Fibroblast of mammary gland (primary cell): ENCODE measurements around the gene LCP2.

Experiments used
- DNase-seq: peaks from one replicate; pipeline ENCODE4 v3.0.0-alpha.2; 2010; ENCODE audit warnings: low read depth
- H3K4me3 ChIP-seq: 2 replicates; pipeline ENCODE4 v1.5.1; 2011; ENCODE audit warnings: low read depth, mild to moderate bottlenecking, low read length, moderate library complexity; ENCODE audit not compliant: control insufficient read depth
- CTCF ChIP-seq: conservative IDR thresholded peaks from 2 replicates; pipeline ENCODE4 v1.5.1; 2011; ENCODE audit warnings: low read depth, low read length, inconsistent platforms; ENCODE audit not compliant: control insufficient read depth, insufficient read depth

Gene LCP2

GRCh38 chr5:170333161-170333910 is 35.8 kb upstream of the LCP2 start:
- peak; percentile 44 for DNase-seq
- no peak for TF ChIP-seq CTCF
- no peak overlapping the region for H3K4me3 ChIP-seq

DNA sequence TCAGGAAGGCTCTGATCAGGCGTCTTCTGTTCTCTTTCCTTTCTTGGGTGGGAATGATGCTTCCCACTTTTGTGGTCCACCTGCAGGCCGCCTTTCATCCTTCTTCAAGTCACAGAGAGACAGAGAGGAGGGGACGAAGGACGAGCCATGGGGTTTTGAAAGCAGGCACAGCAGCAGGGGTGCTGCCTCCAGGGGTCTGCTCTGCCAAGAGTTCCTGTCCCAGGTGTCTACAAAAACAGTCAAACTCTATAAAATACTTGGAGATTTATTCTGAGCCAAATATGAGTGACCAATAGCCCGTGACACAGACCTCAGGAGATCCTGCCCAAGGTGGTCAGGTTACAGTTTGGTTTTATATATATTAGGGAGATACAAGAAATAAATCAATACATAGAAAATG is 34.5 kb upstream of the LCP2 start:
- DNase-seq, result no peak
- no peak overlapping the region for H3K4me3 ChIP-seq
- no peak for TF ChIP-seq CTCF

- no peak for TF ChIP-seq CTCF
- no peak overlapping the region for H3K4me3 ChIP-seq
- DNase-seq, result no peak
Measured at GRCh38 chr5:170330568-170331054, 33.0 kb upstream of the LCP2 start.

- DNase-seq, result no peak
- TF ChIP-seq CTCF, result no peak
- no peak overlapping the region for H3K4me3 ChIP-seq
Measured at GRCh38 chr5:170329524-170329923, 31.9 kb upstream of the LCP2 start.

GRCh38 chr5:170327829-170328228 is 30.3 kb upstream of the LCP2 start:
- no peak for TF ChIP-seq CTCF
- H3K4me3 ChIP-seq, result no peak overlapping the region
- DNase-seq, result no peak

GRCh38 chr5:170327168-170327567 is 29.6 kb upstream of the LCP2 start:
- H3K4me3 ChIP-seq, result no peak overlapping the region
- no peak for TF ChIP-seq CTCF
- no peak for DNase-seq
